ENCODE results near the gene CFAP251.

The CFAP251 gene

GRCh38 chr12:121963341-121964018, 45.1 kb downstream of the CFAP251 start:
- in situ Hi-C loops (cut with MboI; ENCODE audit: low pct_unique_long_range_greater_than_20kb, low sequenced_read_pairs, unreplicated experiment) = no loop called here
- TF ChIP-seq CTCF (IDR thresholded peaks at IDR 0.05; ENCODE audit: extremely low read depth, insufficient read depth, missing control alignments) = no peak
- DNase-seq (ENCODE audit: low spot score) = no peak

GRCh38 chr12:121964813-121965643, 46.6 kb downstream of the CFAP251 start:
- TF ChIP-seq CTCF (IDR thresholded peaks at IDR 0.05; ENCODE audit: extremely low read depth, insufficient read depth, missing control alignments) = no peak
- DNase-seq (ENCODE audit: low spot score) = no peak
- in situ Hi-C loops (cut with MboI; ENCODE audit: low pct_unique_long_range_greater_than_20kb, low sequenced_read_pairs, unreplicated experiment) = no loop called here

GRCh38 chr12:121966959-121967358, 48.6 kb downstream of the CFAP251 start:
- in situ Hi-C loops (cut with MboI; ENCODE audit: low pct_unique_long_range_greater_than_20kb, low sequenced_read_pairs, unreplicated experiment) = no loop called here
- peak; percentile 5 for DNase-seq (ENCODE audit: low spot score)
- no peak for TF ChIP-seq CTCF (IDR thresholded peaks at IDR 0.05; ENCODE audit: extremely low read depth, insufficient read depth, missing control alignments)

- no peak for TF ChIP-seq CTCF (IDR thresholded peaks at IDR 0.05; ENCODE audit: extremely low read depth, insufficient read depth, missing control alignments)
- in situ Hi-C loops (cut with MboI; ENCODE audit: low pct_unique_long_range_greater_than_20kb, low sequenced_read_pairs, unreplicated experiment) = no loop called here
- no peak for DNase-seq (ENCODE audit: low spot score)
Measured at GRCh38 chr12:121968876-121969275, 50.5 kb downstream of the CFAP251 start.

- DNase-seq (ENCODE audit: low spot score) = no peak
- no peak for TF ChIP-seq CTCF (IDR thresholded peaks at IDR 0.05; ENCODE audit: extremely low read depth, insufficient read depth, missing control alignments)
- in situ Hi-C loops (cut with MboI; ENCODE audit: low pct_unique_long_range_greater_than_20kb, low sequenced_read_pairs, unreplicated experiment) = no loop called here
Measured at GRCh38 chr12:121969726-121970125, 51.3 kb downstream of the CFAP251 start.

GRCh38 chr12:121970581-121971300, 52.3 kb downstream of the CFAP251 start:
- in situ Hi-C loops (cut with MboI; ENCODE audit: low pct_unique_long_range_greater_than_20kb, low sequenced_read_pairs, unreplicated experiment) = no loop called here
- no peak for TF ChIP-seq CTCF (IDR thresholded peaks at IDR 0.05; ENCODE audit: extremely low read depth, insufficient read depth, missing control alignments)
- peak; percentile 3 for DNase-seq (ENCODE audit: low spot score)
